Ovary (tissue), 9 donors: ENCODE results near the gene ROBO3. TPM values are rescaled to one million over a fixed set of nuclear protein-coding genes. Genes with fewer than 3 reads are reported as not detected.

Experiments
- DNase-seq, 5 donors: peaks; one replicate each; pipeline ENCODE4 v3.0.0-alpha.2; 2019 to 2020
- H3K27ac ChIP-seq, 2 donors: fragments of 200-600 bp; one replicate each; pipeline versions ENCODE4 v1.5.1 to v1.8.0; 2019 to 2022
- H3K27me3 ChIP-seq: fragments of 200-600 bp; one replicate; pipeline ENCODE4 v1.8.0; 2022
- H3K36me3 ChIP-seq: fragments of 200-600 bp; sonication (generic); one replicate; pipeline ENCODE4 v1.5.1; 2019
- H3K4me1 ChIP-seq: one replicate; pipeline ENCODE4 v1.8.1; 2013; ENCODE audit warnings: mild to moderate bottlenecking, moderate library complexity; ENCODE audit not compliant: insufficient read depth
- H3K4me3 ChIP-seq: fragments of 200-600 bp; sonication (generic); one replicate; pipeline ENCODE4 v1.5.1; 2017
- H3K9me3 ChIP-seq, 2 donors: fragments of 200-600 bp in 1 of 2; sonication (generic) in 1 of 2; one replicate each; pipeline versions ENCODE4 v1.5.1 to v1.8.1; 2013 to 2019; ENCODE audit warnings: mild to moderate bottlenecking in 1 of 2, moderate library complexity in 1 of 2
- CTCF ChIP-seq, 3 donors: fragments of 450-650 bp in 2 of 3; fragments of 200-600 bp in 1 of 3; IDR thresholded peaks; one replicate each; pipeline versions ENCODE4 v1.5.1 to v1.8.0; 2016 to 2022; ENCODE audit warnings: antibody characterized with exemption in 3 of 3, mild to moderate bottlenecking in 1 of 3
- EP300 ChIP-seq: sonication (generic); formaldehyde crosslinking; IDR thresholded peaks from one replicate; pipeline ENCODE4 v1.6.1; 2017; ENCODE audit warnings: antibody characterized with exemption
- POLR2A ChIP-seq: fragments of 450-650 bp; IDR thresholded peaks from one replicate; pipeline ENCODE4 v1.6.1; 2017; ENCODE audit warnings: antibody characterized with exemption, mild to moderate bottlenecking, moderate library complexity
- WGBS, 3 donors: extraction: QIAGEN DNeasy Blood & Tissue Kit in 1 of 3; methylation state at CpG; one replicate each; pipeline versions ENCODE4 v1.1.5 to v1.1.7; 2013 to 2017; 5-methylcytosine and 5-hydroxymethylcytosine counted together
- intact Hi-C, 4 donors: fragments of 100-400 bp; cut with DNase I; formaldehyde crosslinking; loops; one replicate each; pipeline versions ENCODE4 v1.11.0 to v1.15.1; 2022 to 2023
- polyA plus RNA-seq, 2 donors: library from polyadenylated mRNA; stranded (reverse); fragments of 200-250 nt in 1 of 2; fragments of 350-450 nt in 1 of 2; fragmentation: Illumina TruSeq in 1 of 2; extraction: RNeasy Lipid Tissue Mini Kit (QIAGEN cat#74804) in 1 of 2; gene quantifications; one replicate each; pipeline ENCODE4 v1.2.3, GENCODE V29; 2013 to 2014
- total RNA-seq, 7 donors: library from RNA; depleted of rRNA in 2 of 7; stranded (reverse); fragments of >200 nt in 2 of 7; fragmentation: NEBNext Ultra II Directional in 3 of 7; extraction: Animal tissue kit (Norgen Biotek cat#: 25700) in 3 of 7; gene quantifications; one replicate each; pipeline versions ENCODE4 v1.1.0 to v1.2.4, GENCODE V29; 2016 to 2023
- donor health status: DM: no; HTN: no; CAD: no; lungs with moderate emphysema.
- donor health status: DM: no; HTN: no; CAD: no.
- donor health status: Bipolar disorder and iron deficiency.
- donor health status: DM: yes; HTN: yes; CAD: no.
- donor health status: DM: no; HTN: no; CAD: no.
- donor health status: DM: yes; HTN: yes; CAD: no.

Gene ROBO3
- total and polyA plus RNA-seq, 9 donors: 15.2 to 90.4 (median 56.7) TPM

- intact Hi-C loops: no loop called here
- WGBS, 3 donors: 94 to 100% (median 98%) methylated on average over 1 of the region's 1 CpG
- H3K9me3 ChIP-seq: no peaks in the 10 kb centered on the region
- peaks cover 20% of the 10 kb centered on the region for H3K4me1 ChIP-seq
- no peaks in the 10 kb centered on the region for H3K27me3 ChIP-seq
- no peak overlapping the region for H3K4me3 ChIP-seq
- H3K36me3 ChIP-seq: no peaks in the 10 kb centered on the region
- no peak for DNase-seq
- TF ChIP-seq CTCF (IDR thresholded peaks at IDR 0.05) (no peak), POLR2A (no peak), EP300 (no peak)
- no peak overlapping the region for H3K27ac ChIP-seq
Measured at GRCh38 chr11:124902616-124903015, 37.4 kb downstream of the ROBO3 start.

- Histone ChIP-seq H3K27me3 (no peaks in the 10 kb centered on the region), H3K27ac (no peak overlapping the region), H3K4me1 (peaks cover 2% of the 10 kb centered on the region), H3K9me3 (no peaks in the 10 kb centered on the region), H3K36me3 (no peaks in the 10 kb centered on the region), H3K4me3 (no peak overlapping the region)
- no peak for DNase-seq
- intact Hi-C loops: no loop called here
- TF ChIP-seq EP300 (no peak), POLR2A (no peak), CTCF (IDR thresholded peaks at IDR 0.05) (no peak)
- 86 to 89% (median 87%) methylated on average over 3 of the region's 3 CpGs for WGBS, 3 donors
Measured at GRCh38 chr11:124915541-124916369, 50.5 kb downstream of the ROBO3 start.

- no peak for DNase-seq
- Histone ChIP-seq H3K4me1 (peaks cover 5% of the 10 kb centered on the region), H3K36me3 (no peaks in the 10 kb centered on the region), H3K27ac (no peak overlapping the region), H3K27me3 (no peaks in the 10 kb centered on the region), H3K4me3 (no peak overlapping the region), H3K9me3 (no peaks in the 10 kb centered on the region)
- intact Hi-C loops: no loop called here
- TF ChIP-seq CTCF (IDR thresholded peaks at IDR 0.05): no peak
- no peak for TF ChIP-seq EP300
- no peak for TF ChIP-seq POLR2A
Measured at GRCh38 chr11:124916370-124916710, 51.1 kb downstream of the ROBO3 start.

- intact Hi-C loops: no loop called here
Measured at GRCh38 chr11:124917115-124917637, 51.9 kb downstream of the ROBO3 start.

More at GRCh38 chr11:124917115-124917637, 51.9 kb downstream of the ROBO3 start:
- H3K4me3 ChIP-seq: no peak overlapping the region
- no peaks in the 10 kb centered on the region for H3K27me3 ChIP-seq
- H3K36me3 ChIP-seq: no peaks in the 10 kb centered on the region
- no peak for DNase-seq
- WGBS, 3 donors: 67 to 83% (median 82%) methylated on average over 6 of the region's 6 CpGs
- H3K4me1 ChIP-seq: peaks cover 5% of the 10 kb centered on the region
- no peak overlapping the region for H3K27ac ChIP-seq
- no peaks in the 10 kb centered on the region for H3K9me3 ChIP-seq
- TF ChIP-seq EP300: no peak
- no peak for TF ChIP-seq POLR2A
- no peak for TF ChIP-seq CTCF (IDR thresholded peaks at IDR 0.05)
